Measurements from ENCODE around the gene HSD17B13.

The HSD17B13 gene

DNA sequence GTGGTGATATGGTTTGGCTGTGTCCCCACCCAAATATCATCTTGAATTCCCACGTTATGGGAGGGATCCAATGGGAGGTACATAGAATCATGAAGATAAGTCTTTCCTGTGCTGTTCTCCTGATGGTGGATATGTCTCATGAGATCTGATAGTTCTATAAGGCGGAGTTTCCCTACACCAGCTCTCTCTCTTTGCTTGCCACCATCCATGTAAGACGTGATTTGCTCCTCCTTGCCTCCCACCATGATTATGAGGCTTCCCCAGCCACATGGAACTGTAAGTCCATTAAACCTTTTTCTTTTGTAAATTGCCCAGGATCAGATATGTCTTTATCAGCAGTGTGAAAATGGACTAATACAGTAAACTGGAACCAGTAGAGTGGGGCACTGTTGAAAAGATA lies 39.5 kb downstream of the HSD17B13 start:
- Histone ChIP-seq H3K4me1 (no peaks in the 10 kb centered on the region), H3K27me3 (no peaks in the 10 kb centered on the region), H3K36me3 (no peaks in the 10 kb centered on the region), H3K4me3 (no peak overlapping the region), H3K27ac (no peak overlapping the region), H3K9me3 (peaks cover 0 to 21% (median 8%) of the 10 kb centered on the region in 3 donors)
- intact Hi-C loops (cut with DNase I; ENCODE audit: low total_unique reads): no loop called here
- TF ChIP-seq, protein P1, sequence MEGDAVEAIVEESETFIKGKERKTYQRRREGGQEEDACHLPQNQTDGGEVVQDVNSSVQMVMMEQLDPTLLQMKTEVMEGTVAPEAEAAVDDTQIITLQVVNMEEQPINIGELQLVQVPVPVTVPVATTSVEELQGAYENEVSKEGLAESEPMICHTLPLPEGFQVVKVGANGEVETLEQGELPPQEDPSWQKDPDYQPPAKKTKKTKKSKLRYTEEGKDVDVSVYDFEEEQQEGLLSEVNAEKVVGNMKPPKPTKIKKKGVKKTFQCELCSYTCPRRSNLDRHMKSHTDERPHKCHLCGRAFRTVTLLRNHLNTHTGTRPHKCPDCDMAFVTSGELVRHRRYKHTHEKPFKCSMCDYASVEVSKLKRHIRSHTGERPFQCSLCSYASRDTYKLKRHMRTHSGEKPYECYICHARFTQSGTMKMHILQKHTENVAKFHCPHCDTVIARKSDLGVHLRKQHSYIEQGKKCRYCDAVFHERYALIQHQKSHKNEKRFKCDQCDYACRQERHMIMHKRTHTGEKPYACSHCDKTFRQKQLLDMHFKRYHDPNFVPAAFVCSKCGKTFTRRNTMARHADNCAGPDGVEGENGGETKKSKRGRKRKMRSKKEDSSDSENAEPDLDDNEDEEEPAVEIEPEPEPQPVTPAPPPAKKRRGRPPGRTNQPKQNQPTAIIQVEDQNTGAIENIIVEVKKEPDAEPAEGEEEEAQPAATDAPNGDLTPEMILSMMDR (IDR thresholded peaks at IDR 0.05): no peak
- no peak for DNase-seq

DNA sequence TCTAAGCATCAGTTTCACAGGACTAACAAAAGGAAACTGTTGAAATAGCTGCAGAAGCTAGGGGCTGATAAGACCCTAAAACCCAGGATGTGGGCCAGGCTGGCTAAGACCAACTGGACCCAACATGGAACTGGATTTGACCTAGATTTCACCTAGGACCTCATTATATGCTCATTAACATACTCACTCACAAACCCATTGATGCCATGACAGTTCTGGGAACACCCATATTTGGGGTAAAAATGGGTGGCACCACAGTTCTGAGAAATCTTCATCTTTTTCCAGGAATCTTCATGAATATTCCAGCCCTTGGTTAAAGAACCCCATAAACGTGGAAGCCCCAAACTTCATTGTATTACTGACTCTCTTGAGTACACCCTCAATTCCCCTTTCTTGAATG lies 41.1 kb downstream of the HSD17B13 start:
- H3K4me1 ChIP-seq: no peaks in the 10 kb centered on the region
- no peak overlapping the region for H3K27ac ChIP-seq
- intact Hi-C loops (cut with DNase I; ENCODE audit: low total_unique reads): no loop called here
- TF ChIP-seq, protein P1 (IDR thresholded peaks at IDR 0.05): no peak
- H3K4me3 ChIP-seq: no peak overlapping the region
- H3K9me3 ChIP-seq: peaks cover 0 to 16% (median 6%) of the 10 kb centered on the region in 3 donors
- no peaks in the 10 kb centered on the region for H3K27me3 ChIP-seq
- H3K36me3 ChIP-seq: no peaks in the 10 kb centered on the region
- DNase-seq: no peak

DNA sequence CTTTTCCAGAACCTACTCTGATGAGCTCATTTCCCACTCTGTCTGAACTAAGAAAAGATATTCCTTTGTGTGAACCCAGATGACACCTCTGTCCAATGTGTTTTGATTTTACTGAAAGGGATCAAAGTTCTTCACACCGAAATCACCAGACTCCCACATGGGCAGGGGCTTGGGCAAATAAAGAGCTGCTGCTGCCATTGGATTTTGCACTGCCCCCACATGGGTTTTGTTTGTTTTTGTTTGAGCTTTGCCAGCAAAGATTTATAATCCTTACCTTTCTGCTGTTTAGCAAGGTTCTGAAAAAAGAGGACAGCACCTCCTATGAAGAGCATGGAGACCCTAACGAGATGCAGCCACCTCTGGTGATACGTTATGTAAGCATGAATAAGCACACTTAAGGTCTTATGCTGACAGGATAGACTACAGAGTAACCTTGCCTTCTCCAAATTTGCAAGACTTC lies 44.3 kb downstream of the HSD17B13 start:
- intact Hi-C loops (cut with DNase I; ENCODE audit: low total_unique reads): no loop called here
- Histone ChIP-seq H3K36me3 (no peaks in the 10 kb centered on the region), H3K4me3 (no peak overlapping the region), H3K4me1 (no peaks in the 10 kb centered on the region), H3K9me3 (no peaks in the 10 kb centered on the region), H3K27ac (no peak overlapping the region), H3K27me3 (no peaks in the 10 kb centered on the region)
- no peak for DNase-seq
- TF ChIP-seq, protein P1 (IDR thresholded peaks at IDR 0.05): no peak

DNA sequence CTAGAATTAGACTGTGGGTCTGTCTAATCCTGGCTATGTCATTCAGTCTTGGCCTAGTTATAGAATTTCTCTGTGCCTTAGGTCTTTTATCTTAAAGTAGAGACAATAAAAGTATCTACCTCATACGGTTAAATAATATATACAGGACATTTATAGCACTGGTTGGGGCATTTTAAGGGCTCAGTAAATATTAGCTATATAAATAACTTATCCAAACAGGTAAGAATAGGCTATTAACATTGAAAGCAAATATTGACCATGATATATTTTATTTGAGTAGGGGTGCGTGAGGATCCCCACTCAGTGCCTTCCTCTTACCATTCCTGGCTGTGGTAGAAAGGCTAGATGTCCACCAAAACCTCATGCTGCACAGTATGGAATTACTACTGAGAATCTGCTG lies 47.4 kb downstream of the HSD17B13 start:
- Histone ChIP-seq H3K9me3 (no peaks in the 10 kb centered on the region), H3K27me3 (no peaks in the 10 kb centered on the region), H3K27ac (no peak overlapping the region), H3K36me3 (no peaks in the 10 kb centered on the region), H3K4me1 (no peaks in the 10 kb centered on the region), H3K4me3 (no peak overlapping the region)
- intact Hi-C loops (cut with DNase I; ENCODE audit: low total_unique reads): no loop called here
- no peak for DNase-seq
- TF ChIP-seq, protein P1 (IDR thresholded peaks at IDR 0.05): no peak

DNA sequence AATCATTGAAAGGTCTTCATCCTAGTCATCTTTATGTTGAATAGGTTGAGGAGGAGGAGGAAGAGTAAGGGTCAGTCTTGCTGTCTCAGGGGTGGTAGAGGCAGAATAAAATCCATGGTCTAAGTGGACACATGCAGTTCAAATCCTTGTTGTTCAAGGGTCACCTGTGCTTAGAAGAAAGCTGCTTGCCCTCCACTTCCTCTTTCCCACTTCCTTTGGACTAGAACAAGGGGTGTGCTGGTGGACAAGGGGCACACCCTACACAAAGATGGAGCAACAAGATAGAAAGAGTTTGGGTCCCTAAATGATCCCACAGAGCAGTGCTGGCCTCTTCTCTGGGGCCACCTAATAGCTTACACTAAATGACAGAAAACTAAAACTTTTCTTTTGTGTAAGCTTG lies 47.9 kb downstream of the HSD17B13 start:
- DNase-seq: no peak
- Histone ChIP-seq H3K36me3 (no peaks in the 10 kb centered on the region), H3K4me3 (no peak overlapping the region), H3K4me1 (no peaks in the 10 kb centered on the region), H3K27me3 (no peaks in the 10 kb centered on the region), H3K27ac (no peak overlapping the region), H3K9me3 (no peaks in the 10 kb centered on the region)
- intact Hi-C loops (cut with DNase I; ENCODE audit: low total_unique reads): no loop called here
- TF ChIP-seq, protein P1 (IDR thresholded peaks at IDR 0.05): no peak

DNA sequence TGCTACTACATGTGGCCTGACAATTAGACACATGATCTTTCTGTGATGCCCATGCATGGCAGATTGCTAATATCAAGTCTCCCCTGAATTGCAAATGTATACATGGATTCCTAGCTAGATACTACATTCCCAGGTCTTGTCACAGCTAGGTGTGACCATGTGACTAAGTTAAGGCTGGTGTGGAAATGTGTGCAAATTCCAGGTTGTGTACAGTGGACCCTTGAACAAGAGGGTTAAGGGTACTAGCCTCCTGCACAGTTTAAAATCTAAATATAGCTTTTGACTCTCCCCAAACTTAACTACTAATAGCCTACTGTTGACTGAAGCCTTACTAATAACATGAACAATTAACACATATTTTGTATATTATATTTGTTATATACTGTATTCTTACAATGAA lies 48.4 kb downstream of the HSD17B13 start:
- H3K36me3 ChIP-seq: no peaks in the 10 kb centered on the region
- H3K27me3 ChIP-seq: no peaks in the 10 kb centered on the region
- no peak overlapping the region for H3K27ac ChIP-seq
- H3K9me3 ChIP-seq: no peaks in the 10 kb centered on the region
- TF ChIP-seq, protein P1 (IDR thresholded peaks at IDR 0.05): no peak
- intact Hi-C loops (cut with DNase I; ENCODE audit: low total_unique reads): no loop called here
- H3K4me1 ChIP-seq: no peaks in the 10 kb centered on the region
- H3K4me3 ChIP-seq: no peak overlapping the region
- no peak for DNase-seq
